ENCODE results near the gene SEMA5A.

DNA sequence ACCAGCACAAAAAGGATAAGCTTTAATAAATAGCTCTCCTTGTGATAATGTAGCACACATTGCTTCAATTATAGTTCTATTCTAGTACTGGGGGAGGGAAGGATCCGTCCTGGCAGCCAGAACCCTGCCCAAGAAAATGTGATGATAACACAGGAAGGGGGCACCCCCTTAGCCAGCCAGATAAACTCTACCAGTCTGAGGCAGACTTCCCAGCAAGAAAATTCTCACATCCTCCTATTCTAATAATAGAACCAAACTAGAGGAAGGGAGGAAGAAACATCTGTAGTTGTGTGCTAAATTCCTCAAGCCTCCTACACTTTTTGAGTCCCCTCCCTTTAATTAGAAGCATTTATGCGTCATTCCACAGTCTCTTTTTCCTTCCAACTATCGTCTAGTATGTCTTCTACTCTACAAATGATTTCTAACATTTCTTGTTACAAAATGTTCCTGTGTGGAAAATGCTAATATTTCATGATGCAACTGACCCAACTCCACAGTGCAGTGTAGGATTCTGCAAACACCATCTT, 261.0 kb downstream of the SEMA5A start:
- TF ChIP-seq, protein P1, sequence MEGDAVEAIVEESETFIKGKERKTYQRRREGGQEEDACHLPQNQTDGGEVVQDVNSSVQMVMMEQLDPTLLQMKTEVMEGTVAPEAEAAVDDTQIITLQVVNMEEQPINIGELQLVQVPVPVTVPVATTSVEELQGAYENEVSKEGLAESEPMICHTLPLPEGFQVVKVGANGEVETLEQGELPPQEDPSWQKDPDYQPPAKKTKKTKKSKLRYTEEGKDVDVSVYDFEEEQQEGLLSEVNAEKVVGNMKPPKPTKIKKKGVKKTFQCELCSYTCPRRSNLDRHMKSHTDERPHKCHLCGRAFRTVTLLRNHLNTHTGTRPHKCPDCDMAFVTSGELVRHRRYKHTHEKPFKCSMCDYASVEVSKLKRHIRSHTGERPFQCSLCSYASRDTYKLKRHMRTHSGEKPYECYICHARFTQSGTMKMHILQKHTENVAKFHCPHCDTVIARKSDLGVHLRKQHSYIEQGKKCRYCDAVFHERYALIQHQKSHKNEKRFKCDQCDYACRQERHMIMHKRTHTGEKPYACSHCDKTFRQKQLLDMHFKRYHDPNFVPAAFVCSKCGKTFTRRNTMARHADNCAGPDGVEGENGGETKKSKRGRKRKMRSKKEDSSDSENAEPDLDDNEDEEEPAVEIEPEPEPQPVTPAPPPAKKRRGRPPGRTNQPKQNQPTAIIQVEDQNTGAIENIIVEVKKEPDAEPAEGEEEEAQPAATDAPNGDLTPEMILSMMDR (IDR thresholded peaks at IDR 0.05): no peak
- TF ChIP-seq EP300 (IDR thresholded peaks at IDR 0.05): no peak
- TF ChIP-seq POLR2AphosphoS5 (IDR thresholded peaks at IDR 0.05): peak; percentile 19
- no peak for TF ChIP-seq POLR2A (IDR thresholded peaks at IDR 0.05)

Measured in gastroesophageal sphincter (tissue), 3 donors.